ENCODE results near the gene BABAM2.
"Not testable (repeated sequence)": the region's sequence is repeated elsewhere in the genome, so short reads cannot be mapped to it uniquely, and the experiment has no call there.

Gene BABAM2

DNA sequence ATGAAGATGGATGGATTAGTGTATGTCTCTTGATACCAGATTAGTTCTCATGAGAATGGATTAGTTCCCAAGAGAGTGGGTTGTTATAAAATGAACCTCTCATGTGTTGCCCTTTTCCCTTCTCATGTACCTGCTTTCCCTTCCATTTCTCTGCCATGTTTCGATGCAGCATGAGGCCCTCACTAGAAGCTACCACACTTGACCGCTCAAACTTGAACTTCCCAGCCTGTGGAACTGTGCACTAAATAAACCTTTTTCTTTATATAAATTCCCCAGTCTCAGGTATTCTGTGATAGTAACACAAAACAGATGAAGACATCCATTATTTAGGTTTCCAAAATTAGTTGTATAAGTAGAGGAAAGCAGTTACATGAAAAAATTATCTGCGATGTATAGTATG, 73.5 kb downstream of the BABAM2 start:
- no peak overlapping the region for H3K4me3 ChIP-seq (replicated peaks in 1 of 2; ENCODE audit: low read depth in 2 of 2, low read length in 2 of 2)
- TF ChIP-seq, protein P1, sequence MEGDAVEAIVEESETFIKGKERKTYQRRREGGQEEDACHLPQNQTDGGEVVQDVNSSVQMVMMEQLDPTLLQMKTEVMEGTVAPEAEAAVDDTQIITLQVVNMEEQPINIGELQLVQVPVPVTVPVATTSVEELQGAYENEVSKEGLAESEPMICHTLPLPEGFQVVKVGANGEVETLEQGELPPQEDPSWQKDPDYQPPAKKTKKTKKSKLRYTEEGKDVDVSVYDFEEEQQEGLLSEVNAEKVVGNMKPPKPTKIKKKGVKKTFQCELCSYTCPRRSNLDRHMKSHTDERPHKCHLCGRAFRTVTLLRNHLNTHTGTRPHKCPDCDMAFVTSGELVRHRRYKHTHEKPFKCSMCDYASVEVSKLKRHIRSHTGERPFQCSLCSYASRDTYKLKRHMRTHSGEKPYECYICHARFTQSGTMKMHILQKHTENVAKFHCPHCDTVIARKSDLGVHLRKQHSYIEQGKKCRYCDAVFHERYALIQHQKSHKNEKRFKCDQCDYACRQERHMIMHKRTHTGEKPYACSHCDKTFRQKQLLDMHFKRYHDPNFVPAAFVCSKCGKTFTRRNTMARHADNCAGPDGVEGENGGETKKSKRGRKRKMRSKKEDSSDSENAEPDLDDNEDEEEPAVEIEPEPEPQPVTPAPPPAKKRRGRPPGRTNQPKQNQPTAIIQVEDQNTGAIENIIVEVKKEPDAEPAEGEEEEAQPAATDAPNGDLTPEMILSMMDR (IDR thresholded peaks at IDR 0.05; ENCODE audit: low read depth, low read length), result no peak
- no peak for DNase-seq (ENCODE audit: low read depth in 2 of 2)

DNA sequence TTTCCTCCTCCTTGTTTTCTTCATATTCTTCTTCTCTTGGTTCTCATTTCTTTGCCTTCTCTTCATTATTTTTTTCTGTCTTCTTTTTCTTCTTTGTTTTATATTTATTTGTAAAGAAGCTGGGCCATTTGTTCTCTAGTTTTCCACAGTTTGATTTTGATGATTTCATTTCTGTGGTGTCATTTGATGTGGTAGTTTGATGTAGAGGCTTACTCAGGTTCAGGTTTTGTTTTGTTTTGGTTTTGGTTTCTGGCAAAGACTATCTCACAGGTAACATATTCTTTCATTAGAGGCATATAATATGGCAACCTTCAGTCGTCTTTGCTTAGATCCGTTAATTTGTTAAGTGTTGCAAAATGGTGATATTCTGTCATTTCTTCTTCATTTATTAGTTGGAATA, 75.3 kb downstream of the BABAM2 start:
- TF ChIP-seq, protein P1 (IDR thresholded peaks at IDR 0.05; ENCODE audit: low read depth, low read length), result no peak
- H3K4me3 ChIP-seq (replicated peaks in 1 of 2; ENCODE audit: low read depth in 2 of 2, low read length in 2 of 2), result no peak overlapping the region
- DNase-seq (ENCODE audit: low read depth in 2 of 2), result no peak

DNA sequence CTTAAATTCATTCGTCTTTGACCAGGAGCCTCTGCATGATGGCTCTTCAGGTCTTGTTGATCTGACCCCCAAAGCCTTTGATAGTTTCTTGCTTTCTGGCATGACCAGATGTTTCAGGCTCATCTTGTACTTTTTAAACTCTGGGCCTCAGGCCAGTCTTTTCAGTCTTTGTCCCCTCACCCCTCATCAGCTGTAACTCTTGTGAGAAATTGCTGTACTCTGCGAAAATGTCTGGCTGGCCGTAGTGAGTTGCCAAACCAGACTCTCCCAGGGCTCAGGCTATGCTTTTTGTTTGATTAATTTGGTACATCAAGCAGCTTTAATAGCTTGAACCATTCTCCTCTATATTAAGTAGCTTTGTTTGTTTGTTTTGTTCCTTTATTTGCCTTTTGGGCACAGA, 75.9 kb downstream of the BABAM2 start:
- TF ChIP-seq, protein P1 (IDR thresholded peaks at IDR 0.05; ENCODE audit: low read depth, low read length), result no peak
- no peak overlapping the region for H3K4me3 ChIP-seq (replicated peaks in 1 of 2; ENCODE audit: low read depth in 2 of 2, low read length in 2 of 2)
- peak; percentile 64 to 68 for DNase-seq (ENCODE audit: low read depth in 2 of 2)

DNA sequence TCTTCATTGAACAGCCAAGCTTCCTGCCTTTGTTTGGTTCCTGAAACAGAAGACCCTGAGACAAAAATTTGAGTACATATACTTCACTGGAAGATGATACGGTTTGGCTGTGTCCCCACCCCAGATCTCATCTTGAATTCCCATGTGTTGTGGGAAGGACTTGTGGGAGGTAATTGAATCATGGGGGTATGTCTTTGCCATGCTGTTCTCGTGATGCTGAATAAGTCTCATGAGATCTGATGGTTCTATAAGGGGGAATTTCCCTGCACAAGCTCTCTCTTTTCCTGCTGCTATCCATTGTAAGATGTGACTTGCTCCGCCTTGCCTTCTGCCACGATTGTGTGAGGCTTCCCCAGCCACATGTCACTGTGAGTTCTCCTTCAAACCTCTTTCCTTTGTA, 76.5 kb downstream of the BABAM2 start:
- TF ChIP-seq, protein P1 (IDR thresholded peaks at IDR 0.05; ENCODE audit: low read depth, low read length), result no peak
- DNase-seq (ENCODE audit: low read depth in 2 of 2), result peak in 1 of 2 donors; percentile 42
- no peak overlapping the region for H3K4me3 ChIP-seq (replicated peaks in 1 of 2; ENCODE audit: low read depth in 2 of 2, low read length in 2 of 2)

DNA sequence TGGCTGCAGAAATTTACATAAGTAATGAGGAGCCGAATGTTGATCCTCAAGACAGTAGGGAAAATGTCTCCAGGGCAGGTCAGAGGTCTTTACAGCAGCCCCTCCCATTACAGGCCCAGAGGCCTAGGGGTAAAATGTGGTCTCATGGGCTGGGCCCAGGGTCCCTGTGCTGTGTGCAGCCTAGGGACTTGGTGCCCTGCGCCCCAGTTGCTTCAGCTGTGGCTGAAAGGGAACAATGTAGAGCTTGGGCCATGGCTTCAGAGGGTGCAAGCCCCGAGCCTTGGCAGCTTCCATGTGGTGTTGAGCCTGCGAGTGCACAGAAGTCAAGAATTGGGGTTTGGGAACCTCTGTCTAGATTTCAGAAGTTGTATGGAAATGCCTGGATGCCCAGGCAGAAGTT, 77.5 kb downstream of the BABAM2 start:
- H3K4me3 ChIP-seq (replicated peaks in 1 of 2; ENCODE audit: low read depth in 2 of 2, low read length in 2 of 2); DNase-seq (ENCODE audit: low read depth in 2 of 2): not testable (repeated sequence)

DNA sequence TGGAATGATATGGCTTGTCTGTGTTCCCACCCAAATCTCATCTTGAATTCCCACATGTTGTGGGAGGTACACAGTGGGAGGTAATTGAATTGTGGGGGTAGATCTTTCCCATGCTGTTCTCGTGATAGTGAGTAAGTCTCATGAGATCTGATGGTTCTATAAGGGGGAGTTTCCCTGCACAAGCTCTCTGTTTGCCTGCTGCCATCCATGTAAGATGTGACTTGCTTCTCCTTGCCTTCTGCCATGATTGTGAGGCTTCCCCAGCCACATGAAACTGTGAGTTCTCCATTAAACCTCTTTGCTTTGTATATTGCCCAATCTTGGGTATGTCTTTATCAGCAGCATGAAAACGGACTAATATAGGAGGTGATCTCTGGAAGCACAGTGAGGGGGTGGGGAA, 78.4 kb downstream of the BABAM2 start:
- not testable (repeated sequence) for DNase-seq (ENCODE audit: low read depth in 2 of 2); H3K4me3 ChIP-seq (replicated peaks in 1 of 2; ENCODE audit: low read depth in 2 of 2, low read length in 2 of 2)

DNA sequence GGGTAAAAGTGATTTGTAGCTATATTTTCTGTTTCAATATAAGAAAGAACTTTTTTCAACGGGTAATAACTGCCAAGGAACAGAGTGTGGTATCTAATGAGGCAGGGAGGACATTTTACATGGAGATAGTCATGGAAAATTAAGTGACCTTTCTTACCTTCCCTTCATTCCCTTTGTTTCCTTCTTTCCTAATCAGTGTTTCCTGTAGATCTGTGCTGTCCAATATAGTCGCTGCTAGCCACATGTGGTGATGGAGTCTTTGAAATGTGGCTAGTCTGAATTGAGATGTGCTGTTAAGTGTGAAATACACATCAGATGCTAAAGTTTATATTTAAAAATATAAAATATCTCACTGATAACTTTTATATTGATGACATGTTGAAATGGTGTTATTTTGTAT, 81.8 kb downstream of the BABAM2 start:
- no peak overlapping the region for H3K4me3 ChIP-seq (replicated peaks in 1 of 2; ENCODE audit: low read depth in 2 of 2, low read length in 2 of 2)
- no peak for DNase-seq (ENCODE audit: low read depth in 2 of 2)
- TF ChIP-seq, protein P1 (IDR thresholded peaks at IDR 0.05; ENCODE audit: low read depth, low read length), result no peak

DNA sequence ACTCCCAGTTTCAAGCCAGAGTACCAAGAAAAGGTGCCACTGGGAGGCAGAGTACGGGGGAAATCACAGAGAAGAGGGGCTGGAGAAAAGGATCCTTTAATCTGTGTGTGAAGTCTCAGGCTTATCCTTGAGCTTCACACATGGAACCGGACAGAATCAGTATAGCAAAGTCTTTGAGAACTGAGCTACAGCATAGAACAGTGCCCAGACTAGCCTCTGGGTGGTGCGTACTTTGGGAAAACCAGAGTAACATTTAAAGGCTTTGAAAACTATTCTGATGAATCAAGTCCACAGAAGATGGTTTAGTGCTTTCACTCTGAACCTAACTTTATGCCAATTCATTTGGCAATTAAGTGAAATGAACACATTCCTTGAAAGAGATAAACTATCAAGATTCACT, 83.1 kb downstream of the BABAM2 start:
- TF ChIP-seq, protein P1 (IDR thresholded peaks at IDR 0.05; ENCODE audit: low read depth, low read length), result peak; percentile 37
- no peak for DNase-seq (ENCODE audit: low read depth in 2 of 2)
- H3K4me3 ChIP-seq (replicated peaks in 1 of 2; ENCODE audit: low read depth in 2 of 2, low read length in 2 of 2), result no peak overlapping the region

Measured in cardiac fibroblast (primary cell).